ENCODE results near the gene MTRFR.
"Not testable (repeated sequence)": the region's sequence is repeated elsewhere in the genome, so short reads cannot be mapped to it uniquely, and the experiment has no call there.

The MTRFR gene

DNA sequence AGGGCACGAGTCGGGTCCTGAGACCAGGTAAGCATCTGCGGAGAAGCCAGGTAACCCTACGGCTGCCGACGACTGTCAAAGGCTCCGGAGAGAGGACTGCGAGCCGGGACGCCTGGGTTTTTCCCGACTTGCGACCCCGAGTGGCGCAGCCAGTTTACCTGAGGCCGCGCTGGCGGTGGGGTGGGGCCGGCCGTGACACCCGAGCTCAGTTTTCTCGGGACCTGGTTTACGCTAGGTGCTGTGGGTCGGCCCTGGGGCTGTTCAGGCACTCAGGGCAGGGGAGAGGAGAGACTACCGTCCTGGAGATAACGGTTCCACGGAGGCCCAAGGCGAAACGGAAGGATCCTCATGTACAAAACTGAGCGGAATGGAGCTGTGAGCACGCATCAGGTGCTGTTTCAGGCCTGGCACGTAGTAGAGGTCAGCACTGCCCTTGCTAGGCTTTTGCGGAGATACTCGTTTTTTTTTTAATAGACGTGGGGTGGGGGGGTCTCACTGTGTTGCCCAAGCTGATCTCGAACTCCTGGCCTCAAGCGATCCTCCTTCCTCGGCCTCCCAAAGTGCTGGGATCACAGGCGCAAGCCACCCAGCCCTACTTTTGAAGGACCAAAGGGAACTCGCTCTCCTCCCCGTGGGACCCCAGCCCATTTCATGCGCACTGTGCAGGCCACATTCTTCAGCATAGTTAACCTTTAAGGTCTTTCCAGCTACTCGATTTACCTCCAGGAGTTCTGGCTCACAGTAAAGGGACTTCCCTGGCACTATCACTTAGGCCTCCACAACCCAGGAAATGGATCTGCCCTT, 471 bp downstream of the MTRFR start:
- DNase-seq (ENCODE audit: low spot score in 2 of 2), result no peak
- Mint-ChIP-seq H3K4me1 (peaks cover 51% of the 10 kb centered on the region), H3K9me3 (no peaks in the 10 kb centered on the region), H3K27me3 (no peaks in the 10 kb centered on the region), H3K4me3 (peak overlapping the region; percentile 95), H3K36me3 (ENCODE audit: insufficient read depth) (peaks cover 32% of the 10 kb centered on the region), H3K27ac (ENCODE audit: low read depth) (peak overlapping the region; percentile 94)
- ATAC-seq (replicated peaks; ENCODE audit: extremely low read depth, poor library complexity, severe bottlenecking), result peak; percentile 6

GRCh38 chr12:123237646-123238329, 4.6 kb downstream of the MTRFR start:
- Mint-ChIP-seq H3K36me3 (ENCODE audit: insufficient read depth) (peaks cover 40% of the 10 kb centered on the region), H3K4me1 (peaks cover 49% of the 10 kb centered on the region), H3K27ac (ENCODE audit: low read depth) (peak overlapping the region; percentile 41), H3K27me3 (no peaks in the 10 kb centered on the region), H3K9me3 (no peaks in the 10 kb centered on the region), H3K4me3 (peak overlapping the region; percentile 41)
- no peak for ATAC-seq (replicated peaks; ENCODE audit: extremely low read depth, poor library complexity, severe bottlenecking)
- DNase-seq (ENCODE audit: low spot score in 2 of 2), result peak; percentile 57

DNA sequence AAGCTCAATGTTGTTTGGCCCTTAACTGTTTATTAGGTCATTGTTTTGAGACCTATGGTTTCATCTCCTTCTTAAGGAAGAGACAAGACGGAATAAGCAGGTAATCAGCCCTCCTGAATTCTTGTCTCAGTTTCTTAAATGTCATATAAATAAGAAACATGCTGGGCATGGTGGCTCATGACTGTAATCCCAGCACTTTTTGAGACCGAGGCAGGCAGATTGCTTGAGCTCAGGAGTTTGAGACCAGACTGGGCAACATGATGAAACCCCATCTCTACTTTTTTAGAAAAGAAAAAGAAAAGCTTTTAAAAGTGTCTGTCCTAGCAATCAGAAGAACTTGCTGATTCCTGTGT, 5.1 kb downstream of the MTRFR start:
- H3K4me1 Mint-ChIP-seq, result peaks cover 49% of the 10 kb centered on the region
- H3K36me3 Mint-ChIP-seq (ENCODE audit: insufficient read depth), result peaks cover 36% of the 10 kb centered on the region
- no peak for ATAC-seq (replicated peaks; ENCODE audit: extremely low read depth, poor library complexity, severe bottlenecking)
- H3K27ac Mint-ChIP-seq (ENCODE audit: low read depth), result peak overlapping the region; percentile 41
- H3K9me3 Mint-ChIP-seq, result no peaks in the 10 kb centered on the region
- no peak for DNase-seq (ENCODE audit: low spot score in 2 of 2)
- no peaks in the 10 kb centered on the region for H3K27me3 Mint-ChIP-seq
- H3K4me3 Mint-ChIP-seq, result no peak overlapping the region

DNA sequence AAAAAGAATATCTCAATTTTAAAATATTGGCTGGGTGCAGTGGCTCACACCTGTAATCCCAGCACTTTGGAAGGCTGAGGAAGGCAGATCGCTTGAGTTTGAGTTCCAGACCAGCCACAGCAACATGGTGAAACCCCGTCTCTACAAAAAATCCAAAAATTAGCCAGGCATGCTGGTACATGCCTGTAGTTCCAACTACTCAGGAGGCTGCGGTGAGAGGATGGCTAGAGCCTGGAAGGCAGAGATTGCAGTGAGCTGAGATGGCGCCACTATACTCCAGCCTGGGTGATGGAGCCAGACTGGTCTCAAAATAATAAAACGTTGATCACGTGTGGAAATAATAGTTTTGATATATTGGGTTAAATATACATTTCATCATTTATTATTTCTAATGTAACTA, 5.7 kb downstream of the MTRFR start:
- H3K27me3 Mint-ChIP-seq, result no peaks in the 10 kb centered on the region
- H3K27ac Mint-ChIP-seq (ENCODE audit: low read depth), result no peak overlapping the region
- H3K4me1 Mint-ChIP-seq, result peaks cover 42% of the 10 kb centered on the region
- no peaks in the 10 kb centered on the region for H3K9me3 Mint-ChIP-seq
- peaks cover 31% of the 10 kb centered on the region for H3K36me3 Mint-ChIP-seq (ENCODE audit: insufficient read depth)
- H3K4me3 Mint-ChIP-seq, result no peak overlapping the region
- DNase-seq (ENCODE audit: low spot score in 2 of 2) (no peak), ATAC-seq (replicated peaks; ENCODE audit: extremely low read depth, poor library complexity, severe bottlenecking) (no peak)

DNA sequence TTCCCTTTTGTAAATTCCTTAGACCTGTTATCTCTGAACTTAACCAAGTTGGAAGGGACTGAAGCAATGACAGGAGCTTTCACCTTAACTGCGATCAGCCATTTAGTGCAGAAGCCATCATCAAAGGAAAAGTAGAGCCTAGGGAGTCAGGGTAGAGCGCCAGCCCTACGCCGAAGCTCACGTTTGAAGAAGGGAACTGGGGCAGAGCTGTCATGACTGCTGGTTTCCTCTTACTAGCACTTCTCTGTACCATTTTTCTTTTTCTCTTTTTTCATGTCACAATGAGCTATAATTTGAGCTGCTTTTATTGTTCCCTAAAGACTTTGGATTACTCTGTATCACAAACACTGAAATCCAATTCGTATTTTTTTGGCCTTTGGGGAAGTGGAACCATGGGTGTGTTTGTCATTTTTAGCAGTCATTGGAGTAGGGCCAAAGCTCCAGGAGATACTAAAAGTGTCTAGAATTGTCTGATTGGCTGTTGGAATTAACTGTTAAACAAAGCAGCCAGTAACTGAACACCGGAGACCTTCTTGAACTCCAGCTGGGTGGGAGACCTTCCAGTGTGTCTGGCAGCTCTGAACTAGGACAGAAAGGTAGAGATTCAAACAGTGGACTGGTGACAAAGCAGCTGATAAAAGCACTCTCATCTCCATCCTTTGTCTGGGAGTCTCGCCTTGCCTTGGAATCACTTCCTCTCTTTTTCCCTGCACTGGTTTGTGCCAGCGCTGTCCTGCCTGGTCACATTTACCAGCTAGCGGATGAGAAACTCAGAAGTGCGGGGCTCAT, 9.1 kb downstream of the MTRFR start:
- no peak overlapping the region for H3K4me3 Mint-ChIP-seq

DNA sequence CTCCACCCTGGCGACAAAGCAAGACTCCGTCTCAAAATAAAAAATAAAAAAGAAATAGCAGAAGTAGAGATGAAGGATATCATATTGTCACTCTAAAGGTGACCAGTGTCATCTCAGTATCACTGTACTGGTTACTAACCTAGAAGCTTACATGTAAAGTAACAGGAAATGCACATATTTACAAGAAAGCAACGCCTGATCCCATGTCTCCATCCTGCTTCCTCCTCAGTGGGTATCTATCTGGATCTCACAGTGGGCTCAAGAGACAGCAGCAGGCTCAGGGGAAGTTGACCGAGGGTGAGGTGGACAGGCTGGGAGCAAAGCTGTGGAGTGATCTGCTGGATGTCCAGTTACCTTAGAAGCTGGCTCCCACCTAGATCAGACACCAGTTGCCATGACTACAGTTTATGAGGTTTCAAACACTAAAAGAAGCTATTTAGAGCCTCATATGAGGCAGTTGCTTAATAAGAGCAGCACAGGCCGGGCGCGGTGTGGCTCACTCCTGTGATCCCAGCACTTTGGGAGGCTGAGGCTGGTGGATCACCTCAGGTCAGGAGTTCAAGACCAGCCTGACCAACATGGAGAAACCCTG, 10.5 kb downstream of the MTRFR start:
- no peaks in the 10 kb centered on the region for H3K9me3 Mint-ChIP-seq
- peaks cover 55% of the 10 kb centered on the region for H3K4me1 Mint-ChIP-seq
- H3K36me3 Mint-ChIP-seq (ENCODE audit: insufficient read depth), result peaks cover 23% of the 10 kb centered on the region
- no peaks in the 10 kb centered on the region for H3K27me3 Mint-ChIP-seq
- DNase-seq (ENCODE audit: low spot score in 2 of 2), result no peak
- no peak overlapping the region for H3K4me3 Mint-ChIP-seq
- H3K27ac Mint-ChIP-seq (ENCODE audit: low read depth), result peak overlapping the region; percentile 51
- no peak for ATAC-seq (replicated peaks; ENCODE audit: extremely low read depth, poor library complexity, severe bottlenecking)

More for the DNA sequence above, 9.1 kb downstream of the MTRFR start:
- peaks cover 26% of the 10 kb centered on the region for H3K36me3 Mint-ChIP-seq (ENCODE audit: insufficient read depth)
- no peaks in the 10 kb centered on the region for H3K27me3 Mint-ChIP-seq
- H3K27ac Mint-ChIP-seq (ENCODE audit: low read depth), result peak overlapping the region; percentile 53
- ATAC-seq (replicated peaks; ENCODE audit: extremely low read depth, poor library complexity, severe bottlenecking) (no peak), DNase-seq (ENCODE audit: low spot score in 2 of 2) (no peak)
- no peaks in the 10 kb centered on the region for H3K9me3 Mint-ChIP-seq
- H3K4me1 Mint-ChIP-seq, result peaks cover 49% of the 10 kb centered on the region

GRCh38 chr12:123245678-123246077, 12.4 kb downstream of the MTRFR start:
- Mint-ChIP-seq H3K9me3 (no peaks in the 10 kb centered on the region), H3K27ac (ENCODE audit: low read depth) (peak overlapping the region; percentile 70), H3K36me3 (ENCODE audit: insufficient read depth) (peaks cover 20% of the 10 kb centered on the region), H3K4me1 (peaks cover 60% of the 10 kb centered on the region), H3K27me3 (no peaks in the 10 kb centered on the region), H3K4me3 (peak overlapping the region; percentile 31)
- no peak for DNase-seq (ENCODE audit: low spot score in 2 of 2)
- ATAC-seq (replicated peaks; ENCODE audit: extremely low read depth, poor library complexity, severe bottlenecking), result no peak

DNA sequence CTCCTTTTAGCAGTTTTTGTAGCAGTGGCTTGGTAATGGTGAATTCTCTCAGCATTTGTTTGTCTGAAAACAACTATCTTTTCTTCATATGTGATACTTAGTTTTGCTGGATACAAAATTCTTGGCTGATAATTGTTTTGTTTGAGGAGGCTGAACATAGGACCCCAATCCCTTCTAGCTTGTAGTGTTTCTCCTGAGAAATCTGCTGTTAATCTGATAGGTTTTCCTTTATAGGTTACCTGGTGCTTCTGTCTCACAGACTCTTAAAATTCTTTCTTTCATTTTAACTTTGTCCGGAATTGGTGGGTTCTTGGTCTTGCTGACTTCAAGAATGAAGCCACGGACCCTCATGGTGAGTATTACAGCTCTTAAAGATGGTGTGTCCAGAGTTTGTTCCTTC, 14.9 kb downstream of the MTRFR start:
- not testable (repeated sequence) for DNase-seq (ENCODE audit: low spot score in 2 of 2); H3K27me3 Mint-ChIP-seq; H3K9me3 Mint-ChIP-seq; H3K4me3 Mint-ChIP-seq; ATAC-seq (replicated peaks; ENCODE audit: extremely low read depth, poor library complexity, severe bottlenecking); H3K36me3 Mint-ChIP-seq (ENCODE audit: insufficient read depth)
- Mint-ChIP-seq H3K27ac (ENCODE audit: low read depth) (peak overlapping the region; percentile 36), H3K4me1 (peaks cover 56% of the 10 kb centered on the region)

DNA sequence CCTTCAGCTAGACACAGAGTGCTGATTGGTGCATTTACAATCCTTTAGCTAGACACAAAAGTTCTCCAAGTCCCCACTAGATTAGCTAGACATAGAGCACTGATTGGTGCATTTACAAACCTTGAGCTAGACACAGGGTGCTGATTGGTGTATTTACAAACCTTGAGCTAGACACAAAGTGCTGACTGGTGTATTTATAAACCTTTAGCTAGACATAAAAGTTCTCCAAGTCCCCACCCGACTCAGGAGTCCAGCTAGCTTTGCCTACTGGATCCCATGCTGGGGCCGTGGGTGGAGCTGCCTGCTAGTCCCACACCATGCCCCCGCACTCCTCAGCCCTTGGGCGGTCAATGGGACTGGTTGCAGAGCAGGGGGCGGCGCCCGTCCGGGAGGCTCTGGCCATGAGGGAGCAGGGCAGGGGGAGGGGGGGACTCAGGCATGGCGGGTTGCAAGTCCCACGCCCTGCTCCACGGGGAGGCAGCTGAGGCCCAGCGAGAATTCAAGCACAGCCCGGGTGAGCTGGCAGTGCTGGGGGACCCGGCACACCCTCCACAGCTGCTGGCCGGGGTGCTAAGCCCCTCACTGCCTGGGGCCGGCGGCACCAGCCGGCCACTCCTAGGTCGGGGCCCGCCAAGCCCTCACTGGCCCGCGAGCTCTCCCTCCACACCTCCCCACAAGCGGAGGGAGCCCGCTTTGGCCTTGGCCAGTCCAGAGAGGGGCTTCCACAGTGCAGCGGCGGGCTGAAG, 15.9 kb downstream of the MTRFR start:
- H3K9me3 Mint-ChIP-seq, result not testable (repeated sequence)

DNA sequence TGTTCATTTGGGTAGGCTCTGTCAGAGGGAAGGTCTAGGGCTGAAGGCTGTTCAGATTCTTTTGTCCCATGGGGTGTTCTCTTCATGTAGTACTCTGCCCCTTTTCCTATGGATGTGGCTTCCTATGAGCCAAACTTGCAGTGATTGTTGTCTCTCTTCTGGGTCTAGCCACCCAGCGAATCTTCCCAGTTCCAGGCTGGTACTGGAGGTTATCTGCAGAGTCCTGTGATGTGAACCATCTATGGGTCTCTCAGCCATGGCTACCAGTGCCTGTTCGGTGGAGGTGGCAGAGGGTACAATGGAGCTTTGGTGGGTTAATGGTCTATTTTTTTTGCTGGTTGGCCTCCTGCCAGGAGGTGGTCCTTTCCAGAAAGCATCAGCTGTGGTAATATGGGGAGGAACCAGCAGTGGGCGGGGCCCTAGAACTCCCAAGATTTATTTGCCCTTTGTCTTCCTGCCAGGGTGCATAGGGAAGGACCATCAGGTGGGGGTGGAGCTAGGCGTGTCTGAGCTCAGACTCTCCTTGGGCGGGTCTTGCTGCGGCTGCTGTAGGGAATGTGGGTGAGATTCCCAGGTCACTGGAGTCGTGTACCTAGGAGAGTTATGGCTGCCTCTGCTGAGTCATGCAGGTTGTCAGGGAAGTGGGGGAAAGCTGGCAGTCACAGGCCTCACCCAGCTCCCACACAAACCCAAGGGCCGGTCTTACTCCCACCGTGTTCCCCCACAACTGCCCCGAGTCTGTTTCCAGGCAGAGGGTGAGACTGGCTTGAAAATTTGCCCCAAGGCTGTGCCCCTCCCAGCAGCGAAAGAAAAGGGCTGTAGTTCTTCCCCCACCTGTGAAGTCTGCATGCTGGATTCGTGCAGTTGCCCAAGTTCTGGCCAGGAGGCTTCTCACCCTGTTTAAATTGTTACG, 17.5 kb downstream of the MTRFR start:
- ATAC-seq (replicated peaks; ENCODE audit: extremely low read depth, poor library complexity, severe bottlenecking) (no peak), DNase-seq (ENCODE audit: low spot score in 2 of 2) (no peak)
- Mint-ChIP-seq H3K27ac (ENCODE audit: low read depth) (peak overlapping the region; percentile 46), H3K36me3 (ENCODE audit: insufficient read depth) (peaks cover 25% of the 10 kb centered on the region), H3K4me1 (peaks cover 48% of the 10 kb centered on the region), H3K27me3 (no peaks in the 10 kb centered on the region), H3K4me3 (no peak overlapping the region), H3K9me3 (no peaks in the 10 kb centered on the region)

More for the DNA sequence above, 15.9 kb downstream of the MTRFR start:
- H3K4me3 Mint-ChIP-seq; H3K27me3 Mint-ChIP-seq; DNase-seq (ENCODE audit: low spot score in 2 of 2); ATAC-seq (replicated peaks; ENCODE audit: extremely low read depth, poor library complexity, severe bottlenecking); H3K27ac Mint-ChIP-seq (ENCODE audit: low read depth): not testable (repeated sequence)
- H3K4me1 Mint-ChIP-seq, result peaks cover 56% of the 10 kb centered on the region
- H3K36me3 Mint-ChIP-seq (ENCODE audit: insufficient read depth), result peaks cover 16% of the 10 kb centered on the region

GRCh38 chr12:123251403-123252076, 18.3 kb downstream of the MTRFR start:
- H3K27ac Mint-ChIP-seq (ENCODE audit: low read depth), result peak overlapping the region; percentile 46
- H3K9me3 Mint-ChIP-seq, result no peaks in the 10 kb centered on the region
- H3K4me1 Mint-ChIP-seq, result peaks cover 41% of the 10 kb centered on the region
- H3K36me3 Mint-ChIP-seq (ENCODE audit: insufficient read depth), result peaks cover 31% of the 10 kb centered on the region
- H3K4me3 Mint-ChIP-seq, result no peak overlapping the region
- ATAC-seq (replicated peaks; ENCODE audit: extremely low read depth, poor library complexity, severe bottlenecking), result no peak
- DNase-seq (ENCODE audit: low spot score in 2 of 2), result no peak
- no peaks in the 10 kb centered on the region for H3K27me3 Mint-ChIP-seq

All from central memory CD8-positive, alpha-beta T cell (primary cell).